ENCODE results near the gene RSBN1L.
A peak's percentile ranks its signal among the peaks of the same experiment; 100 is the strongest.

RSBN1L gene

DNA sequence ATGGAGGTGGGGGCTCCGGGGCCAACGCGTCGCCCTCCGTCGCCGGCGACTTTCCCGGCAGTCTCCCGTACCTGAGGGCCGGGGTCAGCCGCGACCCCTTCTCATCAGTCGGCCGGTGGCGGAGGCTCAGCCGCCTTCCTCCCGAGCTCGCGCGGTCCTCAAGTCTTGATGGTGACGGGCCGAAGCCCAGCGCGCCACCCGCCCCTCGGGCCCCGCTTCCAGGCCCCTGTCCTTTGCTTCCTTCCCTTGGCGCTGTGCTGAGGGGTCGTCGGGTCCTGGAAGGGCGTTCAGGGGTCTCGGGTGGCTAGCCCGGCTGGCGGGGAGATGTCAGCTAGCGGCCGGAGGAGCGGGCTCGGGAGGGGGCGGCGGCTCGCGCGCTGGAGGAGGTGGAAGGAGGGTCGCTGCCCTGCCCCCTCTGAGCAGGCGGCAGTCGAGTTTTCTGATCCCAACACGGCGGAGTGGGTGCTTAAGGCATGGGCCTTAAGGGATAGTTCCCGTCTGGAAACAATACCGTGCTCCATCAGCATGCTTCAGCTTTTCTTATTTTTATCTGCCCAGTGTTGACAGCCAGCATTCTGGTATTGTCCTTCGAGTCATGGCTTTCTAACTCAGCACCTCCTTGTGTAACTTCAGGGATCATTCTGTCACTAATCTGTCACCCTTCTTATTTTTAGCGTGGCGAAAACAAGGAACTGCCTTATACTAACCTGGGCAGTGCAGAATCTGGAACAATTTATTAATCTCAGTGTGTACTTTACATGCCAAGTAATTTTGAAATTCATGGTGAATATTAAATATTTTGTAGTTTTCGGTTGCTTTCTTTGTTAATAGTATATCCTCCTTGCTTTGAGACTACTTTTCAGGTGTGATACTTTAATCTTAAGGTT lies 103.1 kb downstream of the RSBN1L start:
- H3K4me3 Mint-ChIP-seq: peak overlapping the region; percentile 98
- intact Hi-C loops (cut with micrococcal nuclease): loop anchor here (2.0 to 5.0 kb wide), 4 partner anchors 15 to 107 kb away; partner anchors contain the start of gene RSBN1L
- no peaks in the 10 kb centered on the region for H3K9me3 Mint-ChIP-seq

GRCh38 chr7:77800158-77800557 lies 103.9 kb downstream of the RSBN1L start:
- peaks cover 4% of the 10 kb centered on the region for H3K9me3 Mint-ChIP-seq
- intact Hi-C loops (cut with micrococcal nuclease): no loop called here
- peaks cover 40% of the 10 kb centered on the region for H3K36me3 Mint-ChIP-seq (ENCODE audit: low read depth)
- H3K4me3 Mint-ChIP-seq: peak overlapping the region; percentile 98
- H3K27me3 Mint-ChIP-seq: no peaks in the 10 kb centered on the region
- peak overlapping the region; percentile 97 for H3K27ac Mint-ChIP-seq
- H3K4me1 Mint-ChIP-seq (ENCODE audit: low read depth): peaks cover 68% of the 10 kb centered on the region

More for the DNA sequence above, 103.1 kb downstream of the RSBN1L start:
- Mint-ChIP-seq H3K4me1 (ENCODE audit: low read depth) (peaks cover 68% of the 10 kb centered on the region), H3K27ac (peak overlapping the region; percentile 97), H3K27me3 (no peaks in the 10 kb centered on the region), H3K36me3 (ENCODE audit: low read depth) (peaks cover 40% of the 10 kb centered on the region)

- no peak overlapping the region for H3K27ac Mint-ChIP-seq
- no peak overlapping the region for H3K4me3 Mint-ChIP-seq
- peaks cover 43% of the 10 kb centered on the region for H3K36me3 Mint-ChIP-seq (ENCODE audit: low read depth)
- peaks cover 10% of the 10 kb centered on the region for H3K9me3 Mint-ChIP-seq
- H3K27me3 Mint-ChIP-seq: no peaks in the 10 kb centered on the region
- H3K4me1 Mint-ChIP-seq (ENCODE audit: low read depth): peaks cover 66% of the 10 kb centered on the region
- intact Hi-C loops (cut with micrococcal nuclease): no loop called here
Measured at GRCh38 chr7:77800730-77801129, 104.5 kb downstream of the RSBN1L start.

GRCh38 chr7:77802557-77803405 lies 106.5 kb downstream of the RSBN1L start:
- intact Hi-C loops (cut with micrococcal nuclease): no loop called here
- Mint-ChIP-seq H3K4me1 (ENCODE audit: low read depth) (peaks cover 56% of the 10 kb centered on the region), H3K4me3 (no peak overlapping the region), H3K36me3 (ENCODE audit: low read depth) (peaks cover 52% of the 10 kb centered on the region), H3K27ac (peak overlapping the region; percentile 75), H3K27me3 (no peaks in the 10 kb centered on the region), H3K9me3 (peaks cover 31% of the 10 kb centered on the region)

GRCh38 chr7:77806425-77806824 lies 110.2 kb downstream of the RSBN1L start:
- Mint-ChIP-seq H3K4me3 (no peak overlapping the region), H3K27ac (no peak overlapping the region), H3K9me3 (peaks cover 41% of the 10 kb centered on the region), H3K36me3 (ENCODE audit: low read depth) (peaks cover 42% of the 10 kb centered on the region), H3K4me1 (ENCODE audit: low read depth) (peaks cover 45% of the 10 kb centered on the region), H3K27me3 (no peaks in the 10 kb centered on the region)
- intact Hi-C loops (cut with micrococcal nuclease): no loop called here

DNA sequence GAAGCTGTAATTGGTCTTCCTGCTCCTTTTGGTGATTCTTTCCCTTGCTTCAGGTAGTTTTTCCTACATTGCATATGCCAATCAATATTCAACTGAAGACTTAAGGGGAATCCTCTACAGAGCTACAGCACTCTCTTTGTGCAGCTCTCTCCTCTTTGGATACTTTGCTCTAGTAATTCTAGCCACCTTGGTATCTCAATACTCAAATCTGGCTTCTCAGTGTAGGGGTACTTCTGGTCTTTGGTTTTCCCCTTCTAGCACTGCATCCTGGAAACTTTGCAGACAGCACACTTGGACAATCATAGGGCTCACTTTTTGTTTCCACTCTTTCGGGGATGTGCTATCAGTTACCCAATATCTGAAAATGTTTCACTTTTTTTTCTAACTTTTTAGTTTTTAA lies 112.3 kb downstream of the RSBN1L start:
- Mint-ChIP-seq H3K27me3 (no peaks in the 10 kb centered on the region), H3K27ac (no peak overlapping the region), H3K4me1 (ENCODE audit: low read depth) (peaks cover 36% of the 10 kb centered on the region), H3K9me3 (peaks cover 41% of the 10 kb centered on the region), H3K4me3 (no peak overlapping the region), H3K36me3 (ENCODE audit: low read depth) (peaks cover 42% of the 10 kb centered on the region)
- intact Hi-C loops (cut with micrococcal nuclease): no loop called here

GRCh38 chr7:77811516-77812289 lies 115.4 kb downstream of the RSBN1L start:
- H3K27ac Mint-ChIP-seq: no peak overlapping the region
- peaks cover 31% of the 10 kb centered on the region for H3K36me3 Mint-ChIP-seq (ENCODE audit: low read depth)
- H3K27me3 Mint-ChIP-seq: no peaks in the 10 kb centered on the region
- intact Hi-C loops (cut with micrococcal nuclease): no loop called here
- peaks cover 28% of the 10 kb centered on the region for H3K9me3 Mint-ChIP-seq
- H3K4me3 Mint-ChIP-seq: no peak overlapping the region
- peaks cover 19% of the 10 kb centered on the region for H3K4me1 Mint-ChIP-seq (ENCODE audit: low read depth)

DNA sequence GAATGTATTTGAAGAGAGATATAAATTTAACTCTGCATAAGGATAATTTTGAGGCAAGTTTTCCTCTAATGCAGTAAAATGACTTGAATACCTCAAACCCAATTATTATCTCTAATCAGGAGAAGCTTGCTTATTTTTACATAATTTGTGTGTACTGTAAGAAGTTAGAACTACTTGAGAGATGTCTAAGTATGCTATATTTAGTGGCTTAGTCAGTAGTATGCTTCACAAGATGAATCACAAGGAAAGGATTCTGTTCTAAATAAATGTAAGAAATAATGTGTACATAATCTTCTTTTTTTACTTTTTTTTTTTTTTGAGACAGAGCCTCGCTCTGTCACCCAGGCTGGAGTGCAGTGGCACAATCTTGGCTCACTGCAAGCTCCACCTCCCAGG lies 116.0 kb downstream of the RSBN1L start:
- Mint-ChIP-seq H3K36me3 (ENCODE audit: low read depth) (peaks cover 31% of the 10 kb centered on the region), H3K4me1 (ENCODE audit: low read depth) (peaks cover 19% of the 10 kb centered on the region), H3K9me3 (peaks cover 28% of the 10 kb centered on the region), H3K27me3 (no peaks in the 10 kb centered on the region), H3K4me3 (no peak overlapping the region), H3K27ac (no peak overlapping the region)
- intact Hi-C loops (cut with micrococcal nuclease): no loop called here

DNA sequence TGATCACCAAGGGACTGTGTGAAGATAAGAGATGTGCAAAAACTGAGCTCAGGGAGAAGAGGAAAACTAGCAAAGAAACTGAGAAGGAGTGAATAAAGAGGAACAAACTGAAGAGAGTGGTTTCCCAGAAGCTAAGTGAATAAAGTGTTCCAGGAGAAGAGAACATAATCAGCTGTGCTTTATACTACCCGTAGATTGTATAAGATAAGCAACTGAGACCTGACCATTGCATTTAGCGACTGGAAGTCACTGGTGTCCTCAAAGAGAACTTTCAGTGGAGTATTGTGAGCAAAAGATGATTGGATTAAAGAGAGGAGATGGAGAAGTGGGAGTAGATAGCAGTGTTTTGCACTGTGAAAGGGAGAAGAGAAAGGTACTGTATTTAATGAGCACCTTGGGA lies 116.9 kb downstream of the RSBN1L start:
- Mint-ChIP-seq H3K9me3 (peaks cover 28% of the 10 kb centered on the region), H3K27ac (peak overlapping the region; percentile 52), H3K27me3 (no peaks in the 10 kb centered on the region), H3K36me3 (ENCODE audit: low read depth) (peaks cover 32% of the 10 kb centered on the region), H3K4me1 (ENCODE audit: low read depth) (peaks cover 18% of the 10 kb centered on the region), H3K4me3 (no peak overlapping the region)
- intact Hi-C loops (cut with micrococcal nuclease): no loop called here

GRCh38 chr7:77819021-77819420 lies 122.8 kb downstream of the RSBN1L start:
- Mint-ChIP-seq H3K27me3 (no peaks in the 10 kb centered on the region), H3K36me3 (ENCODE audit: low read depth) (peaks cover 83% of the 10 kb centered on the region), H3K4me3 (no peak overlapping the region), H3K4me1 (ENCODE audit: low read depth) (peaks cover 30% of the 10 kb centered on the region), H3K27ac (no peak overlapping the region), H3K9me3 (peaks cover 65% of the 10 kb centered on the region)
- intact Hi-C loops (cut with micrococcal nuclease): loop anchor here (5.0 kb wide), 1 partner anchor 43 kb away; no protein-coding TSS in a partner anchor

DNA sequence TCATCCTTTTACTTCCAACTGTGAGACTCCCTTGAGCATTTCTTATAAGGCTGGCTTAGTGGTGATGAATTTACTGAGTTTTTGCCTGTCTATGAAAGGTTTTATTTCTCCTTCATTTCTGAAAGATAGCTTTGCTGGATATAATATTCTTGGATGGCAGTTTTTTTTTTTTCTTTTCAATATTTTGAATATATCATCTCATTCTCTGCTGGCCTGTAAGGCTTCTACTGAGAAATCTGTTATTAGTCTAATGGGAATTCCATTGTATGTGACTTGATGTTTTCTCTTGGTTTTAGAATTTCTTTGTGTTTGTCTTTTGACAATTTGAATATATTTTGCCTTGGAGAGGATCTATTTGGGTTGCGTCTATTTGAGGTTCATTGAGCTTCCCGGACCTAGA lies 124.7 kb downstream of the RSBN1L start:
- Mint-ChIP-seq H3K4me1 (ENCODE audit: low read depth) (peaks cover 43% of the 10 kb centered on the region), H3K4me3 (no peak overlapping the region), H3K9me3 (peaks cover 78% of the 10 kb centered on the region), H3K27me3 (no peaks in the 10 kb centered on the region), H3K36me3 (ENCODE audit: low read depth) (peaks cover 95% of the 10 kb centered on the region), H3K27ac (no peak overlapping the region)
- intact Hi-C loops (cut with micrococcal nuclease): no loop called here

- H3K36me3 Mint-ChIP-seq (ENCODE audit: low read depth): peaks cover 93% of the 10 kb centered on the region
- no peak overlapping the region for H3K4me3 Mint-ChIP-seq
- peaks cover 75% of the 10 kb centered on the region for H3K9me3 Mint-ChIP-seq
- peak overlapping the region; percentile 50 for H3K27ac Mint-ChIP-seq
- H3K4me1 Mint-ChIP-seq (ENCODE audit: low read depth): peaks cover 43% of the 10 kb centered on the region
- H3K27me3 Mint-ChIP-seq: no peaks in the 10 kb centered on the region
- intact Hi-C loops (cut with micrococcal nuclease): no loop called here
Measured at GRCh38 chr7:77822269-77822668, 126.0 kb downstream of the RSBN1L start.

- Mint-ChIP-seq H3K27me3 (no peaks in the 10 kb centered on the region), H3K27ac (peak overlapping the region; percentile 87), H3K4me3 (peak overlapping the region; percentile 23), H3K36me3 (ENCODE audit: low read depth) (peaks cover 78% of the 10 kb centered on the region), H3K9me3 (peaks cover 60% of the 10 kb centered on the region), H3K4me1 (ENCODE audit: low read depth) (peaks cover 39% of the 10 kb centered on the region)
- intact Hi-C loops (cut with micrococcal nuclease): no loop called here
Measured at GRCh38 chr7:77823787-77824186, 127.5 kb downstream of the RSBN1L start.
